ENCODE results near the gene TBX4.

Gene TBX4

GRCh38 chr17:61464130-61464842, 12.1 kb downstream of the TBX4 start:
- DNase-seq (ENCODE audit: low read depth in 2 of 3, low spot score in 2 of 3), result no peak

GRCh38 chr17:61464843-61465180, 12.6 kb downstream of the TBX4 start:
- no peak for DNase-seq (ENCODE audit: low read depth in 2 of 3, low spot score in 2 of 3)

GRCh38 chr17:61465550-61466237, 13.5 kb downstream of the TBX4 start:
- no peak for DNase-seq (ENCODE audit: low read depth in 2 of 3, low spot score in 2 of 3)

GRCh38 chr17:61466246-61466645, 14.0 kb downstream of the TBX4 start:
- DNase-seq (ENCODE audit: low read depth in 2 of 3, low spot score in 2 of 3), result no peak

GRCh38 chr17:61467416-61468262, 15.4 kb downstream of the TBX4 start:
- DNase-seq (ENCODE audit: low read depth in 2 of 3, low spot score in 2 of 3), result no peak

- no peak for DNase-seq (ENCODE audit: low read depth in 2 of 3, low spot score in 2 of 3)
These were observed 16.2 kb downstream of the TBX4 start for GRCh38 chr17:61468263-61468907.

GRCh38 chr17:61469474-61469873, 17.3 kb downstream of the TBX4 start:
- DNase-seq (ENCODE audit: low read depth in 2 of 3, low spot score in 2 of 3), result no peak

GRCh38 chr17:61469949-61470348, 17.7 kb downstream of the TBX4 start:
- DNase-seq (ENCODE audit: low read depth in 2 of 3, low spot score in 2 of 3), result no peak

GRCh38 chr17:61470530-61471136, 18.4 kb downstream of the TBX4 start:
- DNase-seq (ENCODE audit: low read depth in 2 of 3, low spot score in 2 of 3), result no peak

GRCh38 chr17:61474235-61474927, 22.2 kb downstream of the TBX4 start:
- no peak for DNase-seq (ENCODE audit: low read depth in 2 of 3, low spot score in 2 of 3)

GRCh38 chr17:61474934-61475333, 22.7 kb downstream of the TBX4 start:
- DNase-seq (ENCODE audit: low read depth in 2 of 3, low spot score in 2 of 3), result no peak

- DNase-seq (ENCODE audit: low read depth in 2 of 3, low spot score in 2 of 3), result no peak
These were observed 23.5 kb downstream of the TBX4 start for GRCh38 chr17:61475726-61476125.

GRCh38 chr17:61476476-61477203, 24.4 kb downstream of the TBX4 start:
- DNase-seq (ENCODE audit: low read depth in 2 of 3, low spot score in 2 of 3), result no peak

- no peak for DNase-seq (ENCODE audit: low read depth in 2 of 3, low spot score in 2 of 3)
These were observed 25.1 kb downstream of the TBX4 start for GRCh38 chr17:61477204-61477834.

GRCh38 chr17:61478026-61478789, 26.0 kb downstream of the TBX4 start:
- DNase-seq (ENCODE audit: low read depth in 2 of 3, low spot score in 2 of 3), result no peak

- DNase-seq (ENCODE audit: low read depth in 2 of 3, low spot score in 2 of 3), result no peak
These were observed 26.7 kb downstream of the TBX4 start for GRCh38 chr17:61478790-61479492.

- DNase-seq (ENCODE audit: low read depth in 2 of 3, low spot score in 2 of 3), result no peak
These were observed 27.5 kb downstream of the TBX4 start for GRCh38 chr17:61479493-61480413.
